Middle frontal gyrus (tissue), 1 donor: ENCODE data around the gene MICAL3.

Experiments
- DNase-seq: peaks from one replicate; pipeline ENCODE4 v3.0.0-alpha.2; 2015; ENCODE audit warnings: low spot score; ENCODE audit errors: extremely low spot score

Gene MICAL3

GRCh38 chr22:17955590-17956379 is 68.6 kb downstream of the MICAL3 start:
- DNase-seq: no peak

- no peak for DNase-seq
Measured at GRCh38 chr22:17954860-17955587, 69.3 kb downstream of the MICAL3 start.

GRCh38 chr22:17954200-17954859 is 70.0 kb downstream of the MICAL3 start:
- no peak for DNase-seq

- DNase-seq: no peak
Measured at GRCh38 chr22:17953147-17953546, 71.2 kb downstream of the MICAL3 start.

- DNase-seq: no peak
Measured at GRCh38 chr22:17952273-17952801, 72.0 kb downstream of the MICAL3 start.

GRCh38 chr22:17951315-17951714 is 73.0 kb downstream of the MICAL3 start:
- no peak for DNase-seq

GRCh38 chr22:17950651-17951214 is 73.6 kb downstream of the MICAL3 start:
- DNase-seq: no peak

GRCh38 chr22:17949642-17950473 is 74.5 kb downstream of the MICAL3 start:
- DNase-seq: no peak

GRCh38 chr22:17948101-17948500 is 76.3 kb downstream of the MICAL3 start:
- DNase-seq: no peak

GRCh38 chr22:17946662-17947367 is 77.5 kb downstream of the MICAL3 start:
- no peak for DNase-seq

- DNase-seq: no peak
Measured at GRCh38 chr22:17945888-17946648, 78.3 kb downstream of the MICAL3 start.

GRCh38 chr22:17945156-17945887 is 79.0 kb downstream of the MICAL3 start:
- no peak for DNase-seq

- DNase-seq: no peak
Measured at GRCh38 chr22:17944256-17944655, 80.1 kb downstream of the MICAL3 start.

GRCh38 chr22:17943533-17944249 is 80.7 kb downstream of the MICAL3 start:
- no peak for DNase-seq

GRCh38 chr22:17942721-17943120 is 81.6 kb downstream of the MICAL3 start:
- no peak for DNase-seq

- no peak for DNase-seq
Measured at GRCh38 chr22:17941471-17942406, 82.6 kb downstream of the MICAL3 start.

- DNase-seq: no peak
Measured at GRCh38 chr22:17939579-17939978, 84.8 kb downstream of the MICAL3 start.
